Uterus (tissue), 2 donors: ENCODE measurements around the gene ERC2.

Experiments
- POLR2A ChIP-seq, 2 donors: fragments of 450-650 bp; IDR thresholded peaks; one replicate each; pipeline ENCODE4 v1.6.1; 2016; ENCODE audit warnings: antibody characterized with exemption in 2 of 2, mild to moderate bottlenecking in 1 of 2, moderate library complexity in 1 of 2
- TF ChIP-seq, protein P1 (sequence below), 4 experiments: fragments of 200-600 bp in 2 of 4; fragments of 450-650 bp in 2 of 4; sonication (generic) in 2 of 4; IDR thresholded peaks; one replicate each; pipeline ENCODE4 v1.5.1; 2016 to 2019; ENCODE audit warnings: antibody characterized with exemption in 4 of 4, mild to moderate bottlenecking in 2 of 4, moderate library complexity in 1 of 4

DNA sequence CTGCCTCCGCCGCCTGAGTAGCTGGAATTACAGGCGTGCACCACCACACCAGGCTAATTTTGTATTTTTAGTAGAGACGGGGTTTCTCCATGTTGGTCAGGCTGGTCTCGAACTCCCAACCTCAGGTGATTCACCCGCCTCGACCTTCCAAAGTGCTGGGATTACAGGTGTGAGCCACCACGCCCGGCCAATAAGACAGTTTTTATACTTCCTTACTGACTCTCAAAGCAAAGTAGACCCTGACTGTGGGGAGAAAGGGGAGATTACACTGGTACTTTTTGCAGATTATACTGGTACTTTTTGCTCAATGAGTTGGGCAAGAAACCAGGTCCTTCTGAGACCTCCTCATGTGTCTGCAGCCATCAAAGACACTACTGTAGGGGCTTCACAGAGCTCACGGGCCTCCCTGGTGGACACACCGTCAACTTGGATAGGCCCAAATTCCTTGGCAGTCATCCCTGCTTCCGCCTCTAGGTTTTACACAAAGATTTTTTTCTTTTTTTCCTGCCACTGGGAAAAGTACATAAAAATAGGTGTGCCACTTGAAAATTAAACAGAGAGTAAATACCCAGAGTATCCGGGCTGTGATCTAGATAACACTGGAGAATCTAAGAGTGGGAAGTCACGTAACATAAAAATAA is 837.9 kb downstream of the ERC2 start:
- TF ChIP-seq, protein P1, sequence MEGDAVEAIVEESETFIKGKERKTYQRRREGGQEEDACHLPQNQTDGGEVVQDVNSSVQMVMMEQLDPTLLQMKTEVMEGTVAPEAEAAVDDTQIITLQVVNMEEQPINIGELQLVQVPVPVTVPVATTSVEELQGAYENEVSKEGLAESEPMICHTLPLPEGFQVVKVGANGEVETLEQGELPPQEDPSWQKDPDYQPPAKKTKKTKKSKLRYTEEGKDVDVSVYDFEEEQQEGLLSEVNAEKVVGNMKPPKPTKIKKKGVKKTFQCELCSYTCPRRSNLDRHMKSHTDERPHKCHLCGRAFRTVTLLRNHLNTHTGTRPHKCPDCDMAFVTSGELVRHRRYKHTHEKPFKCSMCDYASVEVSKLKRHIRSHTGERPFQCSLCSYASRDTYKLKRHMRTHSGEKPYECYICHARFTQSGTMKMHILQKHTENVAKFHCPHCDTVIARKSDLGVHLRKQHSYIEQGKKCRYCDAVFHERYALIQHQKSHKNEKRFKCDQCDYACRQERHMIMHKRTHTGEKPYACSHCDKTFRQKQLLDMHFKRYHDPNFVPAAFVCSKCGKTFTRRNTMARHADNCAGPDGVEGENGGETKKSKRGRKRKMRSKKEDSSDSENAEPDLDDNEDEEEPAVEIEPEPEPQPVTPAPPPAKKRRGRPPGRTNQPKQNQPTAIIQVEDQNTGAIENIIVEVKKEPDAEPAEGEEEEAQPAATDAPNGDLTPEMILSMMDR (IDR thresholded peaks at IDR 0.05): no peak
- no peak for TF ChIP-seq POLR2A (IDR thresholded peaks at IDR 0.05)
